Measurements from ENCODE around the gene NMT1. TPM values are rescaled to one million over a fixed set of nuclear protein-coding genes. Genes with fewer than 3 reads are reported as not detected.

NMT1 gene
- total RNA-seq, 2 donors from 2014 or later, result 122 to 136 TPM

DNA sequence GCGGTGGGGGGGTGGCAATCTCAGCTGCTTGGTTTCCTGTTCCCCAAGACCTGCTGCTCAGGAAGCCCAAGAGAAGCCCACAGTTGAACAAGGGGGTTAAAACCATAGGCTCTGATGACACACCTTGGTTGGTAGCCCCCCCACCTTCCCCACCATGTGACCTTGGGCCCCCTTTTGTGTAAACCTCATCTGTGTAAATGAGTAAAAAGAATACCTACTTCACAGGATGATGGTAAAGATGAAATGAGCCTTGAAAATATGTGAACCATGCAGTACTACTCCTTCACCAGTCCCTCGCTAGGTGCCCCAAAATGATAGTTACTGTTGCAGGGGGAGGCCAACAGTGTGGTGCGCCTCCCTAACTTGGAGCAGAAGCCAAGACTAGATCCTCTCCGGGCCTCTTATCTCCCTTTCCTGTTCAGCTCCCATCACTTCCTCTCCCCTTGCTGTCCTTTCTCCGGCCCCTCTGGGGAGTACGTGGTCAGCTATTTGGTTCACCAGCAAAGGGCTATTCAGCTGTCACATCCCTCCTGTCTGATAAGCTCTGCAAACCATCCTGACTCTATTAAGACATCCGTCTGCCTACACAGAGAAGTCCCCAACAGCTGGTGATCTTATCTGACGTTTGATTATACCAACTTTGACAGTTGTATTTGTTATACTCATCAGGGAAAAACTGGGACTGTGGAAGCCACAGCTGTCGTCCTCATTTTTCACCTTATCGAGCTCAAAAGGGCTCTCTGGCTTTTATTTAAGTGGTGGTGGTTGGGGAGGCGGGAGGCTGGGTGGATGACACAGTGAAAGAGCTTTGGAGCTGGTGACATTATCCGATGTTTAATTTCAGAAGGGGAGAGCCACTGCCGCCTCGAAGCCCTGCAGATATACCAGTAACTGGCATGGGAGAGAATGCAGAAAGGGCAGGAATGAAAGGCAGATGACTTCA lies 29.6 kb upstream of the NMT1 start:
- no peak for DNase-seq
- WGBS, 2 experiments (ENCODE audit: insufficient coverage in 1 of 2, insufficient read length in 1 of 2), result 94 to 96% methylated on average over 13 to 14 of the region's 14 CpGs
- Mint-ChIP-seq H3K27me3 (ENCODE audit: insufficient read depth) (no peaks in the 10 kb centered on the region), H3K27ac (no peak overlapping the region), H3K36me3 (ENCODE audit: low read depth) (peaks cover 46% of the 10 kb centered on the region), H3K9me3 (no peaks in the 10 kb centered on the region), H3K4me1 (no peaks in the 10 kb centered on the region), H3K4me3 (no peak overlapping the region)
- Histone ChIP-seq H3K9me3 (ENCODE audit: control insufficient read depth, low read length) (no peaks in the 10 kb centered on the region), H3K36me3 (ENCODE audit: control insufficient read depth, insufficient read depth, low read length) (peaks cover 56% of the 10 kb centered on the region), H3K4me3 (ENCODE audit: low read length) (no peak overlapping the region), H3K4me1 (ENCODE audit: control insufficient read depth, insufficient read depth, low read length) (no peaks in the 10 kb centered on the region), H3K27ac (ENCODE audit: low read depth, low read length) (no peak overlapping the region), H3K9ac (ENCODE audit: extremely low read depth, low read length, poor library complexity, severe bottlenecking) (no peak overlapping the region), H3K27me3 (ENCODE audit: control insufficient read depth, insufficient read depth, low read length, poor library complexity, severe bottlenecking) (no peaks in the 10 kb centered on the region)
- TF ChIP-seq, protein P1, sequence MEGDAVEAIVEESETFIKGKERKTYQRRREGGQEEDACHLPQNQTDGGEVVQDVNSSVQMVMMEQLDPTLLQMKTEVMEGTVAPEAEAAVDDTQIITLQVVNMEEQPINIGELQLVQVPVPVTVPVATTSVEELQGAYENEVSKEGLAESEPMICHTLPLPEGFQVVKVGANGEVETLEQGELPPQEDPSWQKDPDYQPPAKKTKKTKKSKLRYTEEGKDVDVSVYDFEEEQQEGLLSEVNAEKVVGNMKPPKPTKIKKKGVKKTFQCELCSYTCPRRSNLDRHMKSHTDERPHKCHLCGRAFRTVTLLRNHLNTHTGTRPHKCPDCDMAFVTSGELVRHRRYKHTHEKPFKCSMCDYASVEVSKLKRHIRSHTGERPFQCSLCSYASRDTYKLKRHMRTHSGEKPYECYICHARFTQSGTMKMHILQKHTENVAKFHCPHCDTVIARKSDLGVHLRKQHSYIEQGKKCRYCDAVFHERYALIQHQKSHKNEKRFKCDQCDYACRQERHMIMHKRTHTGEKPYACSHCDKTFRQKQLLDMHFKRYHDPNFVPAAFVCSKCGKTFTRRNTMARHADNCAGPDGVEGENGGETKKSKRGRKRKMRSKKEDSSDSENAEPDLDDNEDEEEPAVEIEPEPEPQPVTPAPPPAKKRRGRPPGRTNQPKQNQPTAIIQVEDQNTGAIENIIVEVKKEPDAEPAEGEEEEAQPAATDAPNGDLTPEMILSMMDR (conservative IDR thresholded peaks at IDR 0.05), result no peak

DNA sequence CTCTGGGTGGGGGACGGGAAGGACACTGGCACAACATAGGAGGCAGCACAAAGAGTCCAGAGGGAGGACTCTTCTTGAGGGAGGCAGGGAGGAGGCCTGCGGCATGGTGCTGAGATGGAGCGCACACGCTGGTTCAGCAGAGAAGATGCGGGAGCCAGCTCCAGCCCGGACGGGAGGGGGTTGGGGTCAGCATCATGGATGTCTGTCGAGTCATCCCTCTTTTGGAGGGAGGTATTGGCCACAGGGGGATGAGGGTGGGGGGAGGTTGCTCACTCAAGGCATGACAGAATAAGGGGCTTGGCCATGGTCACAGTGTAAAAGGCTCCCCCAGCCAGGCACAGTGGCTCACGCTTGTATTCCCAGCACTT lies 29.0 kb upstream of the NMT1 start:
- H3K9ac ChIP-seq (ENCODE audit: extremely low read depth, low read length, poor library complexity, severe bottlenecking), result no peak overlapping the region
- H3K36me3 ChIP-seq (ENCODE audit: control insufficient read depth, insufficient read depth, low read length), result peaks cover 51% of the 10 kb centered on the region
- H3K27me3 ChIP-seq (ENCODE audit: control insufficient read depth, insufficient read depth, low read length, poor library complexity, severe bottlenecking), result no peaks in the 10 kb centered on the region
- no peak overlapping the region for H3K4me3 Mint-ChIP-seq
- no peaks in the 10 kb centered on the region for H3K4me1 ChIP-seq (ENCODE audit: control insufficient read depth, insufficient read depth, low read length)
- H3K27ac Mint-ChIP-seq, result no peak overlapping the region
- no peaks in the 10 kb centered on the region for H3K4me1 Mint-ChIP-seq
- H3K27me3 Mint-ChIP-seq (ENCODE audit: insufficient read depth), result no peaks in the 10 kb centered on the region
- no peak for DNase-seq
- H3K4me3 ChIP-seq (ENCODE audit: low read length), result no peak overlapping the region
- no peak overlapping the region for H3K27ac ChIP-seq (ENCODE audit: low read depth, low read length)
- peaks cover 42% of the 10 kb centered on the region for H3K36me3 Mint-ChIP-seq (ENCODE audit: low read depth)
- H3K9me3 Mint-ChIP-seq, result no peaks in the 10 kb centered on the region
- TF ChIP-seq, protein P1 (conservative IDR thresholded peaks at IDR 0.05), result no peak
- 95 to 96% methylated on average over 2 to 9 of the region's 9 CpGs for WGBS, 2 experiments (ENCODE audit: insufficient coverage in 1 of 2, insufficient read length in 1 of 2)
- no peaks in the 10 kb centered on the region for H3K9me3 ChIP-seq (ENCODE audit: control insufficient read depth, low read length)

DNA sequence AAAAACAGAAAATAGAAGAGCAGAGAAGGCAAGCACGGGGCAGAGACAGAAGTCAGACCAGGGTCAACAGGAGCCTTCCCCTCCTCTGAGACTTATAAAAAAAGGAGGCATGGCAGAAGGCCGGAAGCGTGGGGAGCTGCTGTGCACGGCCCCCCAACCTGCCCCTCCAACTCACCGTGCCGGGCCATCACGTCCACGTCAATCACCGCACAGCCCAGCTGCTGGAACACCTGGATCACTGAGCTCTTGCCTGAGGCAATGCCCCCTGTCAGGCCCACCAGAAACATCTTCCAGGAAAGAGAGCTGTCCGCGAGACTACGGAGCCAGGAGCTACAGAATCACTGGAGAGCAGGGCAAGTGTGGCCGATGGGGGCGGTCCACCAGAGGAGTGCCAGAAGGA lies 26.5 kb upstream of the NMT1 start:
- H3K36me3 Mint-ChIP-seq (ENCODE audit: low read depth), result peaks cover 40% of the 10 kb centered on the region
- H3K27ac ChIP-seq (ENCODE audit: low read depth, low read length), result no peak overlapping the region
- peaks cover 44% of the 10 kb centered on the region for H3K36me3 ChIP-seq (ENCODE audit: control insufficient read depth, insufficient read depth, low read length)
- no peak overlapping the region for H3K9ac ChIP-seq (ENCODE audit: extremely low read depth, low read length, poor library complexity, severe bottlenecking)
- TF ChIP-seq, protein P1 (conservative IDR thresholded peaks at IDR 0.05), result no peak
- peaks cover 7% of the 10 kb centered on the region for H3K4me1 Mint-ChIP-seq
- no peaks in the 10 kb centered on the region for H3K9me3 ChIP-seq (ENCODE audit: control insufficient read depth, low read length)
- no peak overlapping the region for H3K4me3 Mint-ChIP-seq
- H3K4me3 ChIP-seq (ENCODE audit: low read length), result no peak overlapping the region
- H3K27me3 ChIP-seq (ENCODE audit: control insufficient read depth, insufficient read depth, low read length, poor library complexity, severe bottlenecking), result no peaks in the 10 kb centered on the region
- H3K4me1 ChIP-seq (ENCODE audit: control insufficient read depth, insufficient read depth, low read length), result no peaks in the 10 kb centered on the region
- no peaks in the 10 kb centered on the region for H3K9me3 Mint-ChIP-seq
- WGBS, 2 experiments (ENCODE audit: insufficient coverage in 1 of 2, insufficient read length in 1 of 2), result 94 to 95% methylated on average over 6 to 14 of the region's 14 CpGs
- no peak for DNase-seq
- H3K27ac Mint-ChIP-seq, result no peak overlapping the region
- H3K27me3 Mint-ChIP-seq (ENCODE audit: insufficient read depth), result no peaks in the 10 kb centered on the region
